ENCODE data around the gene LLGL1.
A peak's percentile ranks its signal among the peaks of the same experiment; 100 is the strongest.

The LLGL1 gene

GRCh38 chr17:18262111-18262510 is 36.7 kb downstream of the LLGL1 start:
- TF ChIP-seq CTCF (IDR thresholded peaks at IDR 0.05; ENCODE audit: low read length) (no peak), EZH2 (IDR thresholded peaks at IDR 0.05; ENCODE audit: borderline replicate concordance, low read length) (no peak)
- H3F3A ChIP-seq (ENCODE audit: insufficient read depth, low read length), result no peaks in the 10 kb centered on the region
- H4K20me1 ChIP-seq (ENCODE audit: insufficient read depth, low read length), result no peaks in the 10 kb centered on the region
- no peak overlapping the region; the same call in 1 of the 2 replicates for H3K9ac ChIP-seq (ENCODE audit: low read length)
- no peaks in the 10 kb centered on the region for H3K9me3 ChIP-seq (ENCODE audit: low read length)
- H3K4me1 ChIP-seq (ENCODE audit: insufficient read depth, low read length, severe bottlenecking), result peaks cover 32% of the 10 kb centered on the region
- H3K36me3 ChIP-seq (ENCODE audit: insufficient read depth, low read length), result no peaks in the 10 kb centered on the region
- H3K79me2 ChIP-seq (ENCODE audit: insufficient read depth, low read length), result no peaks in the 10 kb centered on the region
- no peaks in the 10 kb centered on the region for H3K9me2 ChIP-seq (ENCODE audit: low read depth, low read length)
- H3K4me3 ChIP-seq (ENCODE audit: low read depth, low read length, poor library complexity, severe bottlenecking), result no peak overlapping the region
- no peak overlapping the region for H3K27ac ChIP-seq (ENCODE audit: low read depth, low read length, poor library complexity, severe bottlenecking)
- H2AFZ ChIP-seq (ENCODE audit: low read length), result no peak overlapping the region
- peak overlapping the region; percentile 92; the same call in 1 of the 2 replicates for H3K4me2 ChIP-seq (ENCODE audit: low read length)
- no peaks in the 10 kb centered on the region for H3K27me3 ChIP-seq (ENCODE audit: insufficient read depth, low read length)

GRCh38 chr17:18262641-18263040 is 37.2 kb downstream of the LLGL1 start:
- Histone ChIP-seq H4K20me1 (ENCODE audit: insufficient read depth, low read length) (no peaks in the 10 kb centered on the region), H3K9ac (ENCODE audit: low read length) (no peak overlapping the region), H3K9me2 (ENCODE audit: low read depth, low read length) (no peaks in the 10 kb centered on the region), H3K9me3 (ENCODE audit: low read length) (no peaks in the 10 kb centered on the region), H3K36me3 (ENCODE audit: insufficient read depth, low read length) (no peaks in the 10 kb centered on the region), H3K4me2 (ENCODE audit: low read length) (no peak overlapping the region), H3K27ac (ENCODE audit: low read depth, low read length, poor library complexity, severe bottlenecking) (no peak overlapping the region), H3K27me3 (ENCODE audit: insufficient read depth, low read length) (no peaks in the 10 kb centered on the region), H3F3A (ENCODE audit: insufficient read depth, low read length) (no peaks in the 10 kb centered on the region), H3K4me3 (ENCODE audit: low read depth, low read length, poor library complexity, severe bottlenecking) (no peak overlapping the region), H3K79me2 (ENCODE audit: insufficient read depth, low read length) (no peaks in the 10 kb centered on the region), H3K4me1 (ENCODE audit: insufficient read depth, low read length, severe bottlenecking) (peaks cover 26% of the 10 kb centered on the region), H2AFZ (ENCODE audit: low read length) (no peak overlapping the region)
- TF ChIP-seq EZH2 (IDR thresholded peaks at IDR 0.05; ENCODE audit: borderline replicate concordance, low read length) (no peak), CTCF (IDR thresholded peaks at IDR 0.05; ENCODE audit: low read length) (no peak)

- H3K9ac ChIP-seq (ENCODE audit: low read length), result no peak overlapping the region
- H2AFZ ChIP-seq (ENCODE audit: low read length), result no peak overlapping the region
- H3K36me3 ChIP-seq (ENCODE audit: insufficient read depth, low read length), result no peaks in the 10 kb centered on the region
- no peak overlapping the region for H3K4me2 ChIP-seq (ENCODE audit: low read length)
- H3K27ac ChIP-seq (ENCODE audit: low read depth, low read length, poor library complexity, severe bottlenecking), result no peak overlapping the region
- H3K27me3 ChIP-seq (ENCODE audit: insufficient read depth, low read length), result no peaks in the 10 kb centered on the region
- H3K4me1 ChIP-seq (ENCODE audit: insufficient read depth, low read length, severe bottlenecking), result peaks cover 20% of the 10 kb centered on the region
- no peak overlapping the region for H3K4me3 ChIP-seq (ENCODE audit: low read depth, low read length, poor library complexity, severe bottlenecking)
- no peaks in the 10 kb centered on the region for H3K9me2 ChIP-seq (ENCODE audit: low read depth, low read length)
- TF ChIP-seq CTCF (IDR thresholded peaks at IDR 0.05; ENCODE audit: low read length) (no peak), EZH2 (IDR thresholded peaks at IDR 0.05; ENCODE audit: borderline replicate concordance, low read length) (no peak)
- no peaks in the 10 kb centered on the region for H3K9me3 ChIP-seq (ENCODE audit: low read length)
- H4K20me1 ChIP-seq (ENCODE audit: insufficient read depth, low read length), result no peaks in the 10 kb centered on the region
- H3F3A ChIP-seq (ENCODE audit: insufficient read depth, low read length), result no peaks in the 10 kb centered on the region
- H3K79me2 ChIP-seq (ENCODE audit: insufficient read depth, low read length), result no peaks in the 10 kb centered on the region
Measured at GRCh38 chr17:18263885-18264682, 38.6 kb downstream of the LLGL1 start.
